Prostate gland (tissue), 2 donors: Measurements from ENCODE around the gene AP1M1. TPM values are rescaled to one million over a fixed set of nuclear protein-coding genes. Genes with fewer than 3 reads are reported as not detected.

Source experiments
- DNase-seq: peaks from one replicate; pipeline ENCODE4 v3.0.0-alpha.2; 2019; ENCODE audit warnings: low spot score
- H3K27ac ChIP-seq, 2 donors: fragments of 200-600 bp; sonication (generic); 2 replicates each; pipeline ENCODE4 v1.5.1; 2017 to 2019
- H3K27me3 ChIP-seq: fragments of 200-600 bp; sonication (generic); replicated peaks from 2 replicates; pipeline ENCODE4 v1.5.1; 2019; ENCODE audit not compliant: insufficient read depth
- H3K36me3 ChIP-seq, 2 donors: fragments of 200-600 bp; sonication (generic); 1 replicate in 1 of 2; 2 replicates in 1 of 2; pipeline versions ENCODE4 v1.5.1 to v1.8.1; 2017 to 2019
- H3K4me1 ChIP-seq: fragments of 200-600 bp; sonication (generic); replicated peaks from 2 replicates; pipeline ENCODE4 v1.5.1; 2019
- H3K4me3 ChIP-seq, 2 donors: fragments of 200-600 bp; sonication (generic); 2 replicates each; pipeline ENCODE4 v1.5.1; 2017 to 2019
- H3K9me3 ChIP-seq: fragments of 200-600 bp; sonication (generic); 2 replicates; pipeline ENCODE4 v1.5.1; 2017
- POLR2A ChIP-seq: fragments of 450-650 bp; IDR thresholded peaks from one replicate; pipeline ENCODE4 v1.6.1; 2016; ENCODE audit warnings: antibody characterized with exemption, mild to moderate bottlenecking
- POLR2AphosphoS5 ChIP-seq: sonication (generic); formaldehyde crosslinking; IDR thresholded peaks from one replicate; pipeline ENCODE4 v1.6.1; 2017; ENCODE audit warnings: antibody characterized with exemption
- WGBS: methylation state at CpG from one replicate; pipeline ENCODE4 v1.1.5; 2018; 5-methylcytosine and 5-hydroxymethylcytosine counted together
- intact Hi-C: fragments of 100-400 bp; cut with DNase I; formaldehyde crosslinking; loops from one replicate; pipeline ENCODE4 v1.14.2; 2022
- small RNA-seq, 2 donors: library from RNA; depleted of rRNA; stranded (forward); fragments of <200 nt; gene quantifications; one replicate each; pipeline ENCODE3, GENCODE V24; 2016
- total RNA-seq, 2 donors: library from RNA; depleted of rRNA; stranded (reverse); fragments of >200 nt; gene quantifications; one replicate each; pipeline ENCODE4 v1.1.0, GENCODE V29; 2016

Gene AP1M1
- total RNA-seq, 2 donors from 2014 or later: 45.9 to 130 TPM

- no peaks in the 10 kb centered on the region for H3K4me1 ChIP-seq
- H3K27ac ChIP-seq: no peak overlapping the region
- H3K27me3 ChIP-seq: no peaks in the 10 kb centered on the region
- 68% methylated on average over 12 of the region's 12 CpGs for WGBS
- TF ChIP-seq POLR2AphosphoS5 (no peak), POLR2A (no peak)
- no peaks in the 10 kb centered on the region for H3K9me3 ChIP-seq
- H3K36me3 ChIP-seq: no peaks in the 10 kb centered on the region
- intact Hi-C loops: no loop called here
- no peak overlapping the region for H3K4me3 ChIP-seq
- DNase-seq: no peak
These were observed 97.3 kb downstream of the AP1M1 start for GRCh38 chr19:16295057-16295456.

Small RNA genes within 50 kb of the gene (small RNA-seq; reads per million reads assigned to genes)
- gene RF00017: 0 reads per million in 2 donors

Other genes with a start within 250 kb of the AP1M1 start
- not detected for gene OR10H4, start 248.9 kb upstream of the AP1M1 start, total RNA-seq
- gene TPM4, start 121.4 kb upstream of the AP1M1 start, total RNA-seq: 100 to 1,000 TPM; 379 TPM
- 10 to 100 TPM; 67.8 to 70.5 TPM for gene RAB8A, start 86.0 kb upstream of the AP1M1 start, total RNA-seq
- 10 to 100 TPM; 12.6 to 13.5 TPM for gene HSH2D, start 54.2 kb upstream of the AP1M1 start, total RNA-seq
- not detected for gene CIB3, start 24.4 kb upstream of the AP1M1 start, total RNA-seq
- 100 to 1,000 TPM in 1 of 2 donors, 10 to 100 TPM in 1; 98.1 to 103 TPM for gene FAM32A, start 12.5 kb upstream of the AP1M1 start, total RNA-seq
- 10 to 100 TPM; 19.8 to 24.4 TPM for gene KLF2, start 126.9 kb downstream of the AP1M1 start, total RNA-seq